ENCODE results near the gene PPP1R14B.

The PPP1R14B gene

DNA sequence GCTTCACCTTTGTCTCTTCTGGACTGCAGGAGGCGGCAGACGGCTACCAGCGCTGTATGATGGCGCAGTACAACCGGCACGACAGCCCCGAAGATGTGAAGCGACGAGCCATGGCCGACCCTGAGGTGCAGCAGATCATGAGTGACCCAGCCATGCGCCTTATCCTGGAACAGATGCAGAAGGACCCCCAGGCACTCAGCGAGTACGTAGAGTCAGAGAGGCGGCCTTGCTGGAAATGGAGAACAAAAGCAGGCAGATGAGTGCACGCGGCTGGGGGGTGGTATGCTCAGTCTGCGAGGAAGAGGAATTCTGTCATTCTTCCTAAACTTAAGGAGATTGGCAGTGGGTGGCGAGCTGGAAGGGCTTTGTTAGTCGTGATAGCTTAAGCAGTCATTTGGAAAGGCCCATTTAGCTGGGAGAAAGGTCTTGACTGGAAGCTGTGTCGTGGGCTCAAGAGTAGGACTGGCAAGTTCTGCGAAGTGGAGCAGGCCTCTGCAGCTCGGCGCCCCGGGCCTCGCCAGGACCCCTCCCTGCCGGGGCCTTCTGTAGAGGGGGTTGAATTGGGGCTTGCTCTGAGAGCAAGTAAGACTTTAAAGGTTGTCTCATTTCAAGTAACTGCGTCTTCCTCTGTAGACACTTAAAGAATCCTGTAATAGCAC lies 43.2 kb downstream of the PPP1R14B start:
- Histone ChIP-seq H3K4me3 (replicated peaks; ENCODE audit: low read depth, low read length) (no peak overlapping the region), H3K27me3 (replicated peaks; ENCODE audit: control insufficient read depth, insufficient read depth, low read length) (no peaks in the 10 kb centered on the region), H3K36me3 (ENCODE audit: control insufficient read depth, insufficient read depth, low read length) (peaks cover 28% of the 10 kb centered on the region)
- no peak for DNase-seq (ENCODE audit: extremely low read depth, insufficient read length)
- TF ChIP-seq, protein P1, sequence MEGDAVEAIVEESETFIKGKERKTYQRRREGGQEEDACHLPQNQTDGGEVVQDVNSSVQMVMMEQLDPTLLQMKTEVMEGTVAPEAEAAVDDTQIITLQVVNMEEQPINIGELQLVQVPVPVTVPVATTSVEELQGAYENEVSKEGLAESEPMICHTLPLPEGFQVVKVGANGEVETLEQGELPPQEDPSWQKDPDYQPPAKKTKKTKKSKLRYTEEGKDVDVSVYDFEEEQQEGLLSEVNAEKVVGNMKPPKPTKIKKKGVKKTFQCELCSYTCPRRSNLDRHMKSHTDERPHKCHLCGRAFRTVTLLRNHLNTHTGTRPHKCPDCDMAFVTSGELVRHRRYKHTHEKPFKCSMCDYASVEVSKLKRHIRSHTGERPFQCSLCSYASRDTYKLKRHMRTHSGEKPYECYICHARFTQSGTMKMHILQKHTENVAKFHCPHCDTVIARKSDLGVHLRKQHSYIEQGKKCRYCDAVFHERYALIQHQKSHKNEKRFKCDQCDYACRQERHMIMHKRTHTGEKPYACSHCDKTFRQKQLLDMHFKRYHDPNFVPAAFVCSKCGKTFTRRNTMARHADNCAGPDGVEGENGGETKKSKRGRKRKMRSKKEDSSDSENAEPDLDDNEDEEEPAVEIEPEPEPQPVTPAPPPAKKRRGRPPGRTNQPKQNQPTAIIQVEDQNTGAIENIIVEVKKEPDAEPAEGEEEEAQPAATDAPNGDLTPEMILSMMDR (IDR thresholded peaks at IDR 0.05; ENCODE audit: insufficient read depth, low read length, poor library complexity, severe bottlenecking): no peak

DNA sequence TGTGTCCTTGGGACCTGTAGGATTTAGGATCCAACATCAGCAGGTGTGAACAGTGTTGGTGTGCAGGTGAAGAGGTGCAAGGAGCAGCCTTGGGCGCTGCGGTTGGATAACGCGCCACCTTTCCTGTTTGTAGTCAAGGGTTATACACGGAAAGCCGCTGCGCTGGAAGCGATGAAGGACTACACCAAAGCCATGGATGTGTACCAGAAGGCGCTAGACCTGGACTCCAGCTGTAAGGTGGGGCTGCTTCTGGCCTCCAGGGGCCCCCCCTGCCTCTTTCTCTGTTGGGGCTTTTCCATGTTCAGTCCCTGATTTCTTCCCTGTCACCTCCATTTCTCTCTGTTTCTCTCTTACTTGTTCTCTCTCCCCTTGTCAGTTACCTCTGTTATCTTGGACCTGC lies 43.8 kb downstream of the PPP1R14B start:
- DNase-seq (ENCODE audit: extremely low read depth, insufficient read length): no peak
- TF ChIP-seq, protein P1 (IDR thresholded peaks at IDR 0.05; ENCODE audit: insufficient read depth, low read length, poor library complexity, severe bottlenecking): no peak
- Histone ChIP-seq H3K4me3 (replicated peaks; ENCODE audit: low read depth, low read length) (no peak overlapping the region), H3K27me3 (replicated peaks; ENCODE audit: control insufficient read depth, insufficient read depth, low read length) (no peaks in the 10 kb centered on the region), H3K36me3 (ENCODE audit: control insufficient read depth, insufficient read depth, low read length) (peaks cover 28% of the 10 kb centered on the region)

DNA sequence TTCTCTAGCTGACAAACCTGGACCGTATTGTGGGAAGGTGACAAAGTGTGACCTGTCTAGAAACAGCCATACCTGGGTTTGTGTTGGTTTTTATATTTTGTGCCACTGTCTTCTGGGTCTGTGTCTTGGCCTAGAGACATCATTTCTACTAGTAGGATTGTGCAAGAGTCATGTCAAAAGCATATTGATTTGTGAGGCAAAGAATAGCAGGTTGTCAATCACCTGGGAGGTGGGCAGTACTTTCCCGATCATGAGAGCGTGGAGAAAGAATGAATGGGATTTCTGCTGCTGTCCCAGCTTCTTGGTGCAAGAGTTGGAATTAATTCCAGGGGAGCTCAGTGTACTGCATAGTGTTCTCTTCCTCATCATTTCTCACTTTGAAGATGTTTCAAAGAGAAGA lies 45.2 kb downstream of the PPP1R14B start:
- Histone ChIP-seq H3K36me3 (ENCODE audit: control insufficient read depth, insufficient read depth, low read length) (peaks cover 37% of the 10 kb centered on the region), H3K27me3 (replicated peaks; ENCODE audit: control insufficient read depth, insufficient read depth, low read length) (no peaks in the 10 kb centered on the region), H3K4me3 (replicated peaks; ENCODE audit: low read depth, low read length) (no peak overlapping the region)
- no peak for DNase-seq (ENCODE audit: extremely low read depth, insufficient read length)
- TF ChIP-seq, protein P1 (IDR thresholded peaks at IDR 0.05; ENCODE audit: insufficient read depth, low read length, poor library complexity, severe bottlenecking): no peak

DNA sequence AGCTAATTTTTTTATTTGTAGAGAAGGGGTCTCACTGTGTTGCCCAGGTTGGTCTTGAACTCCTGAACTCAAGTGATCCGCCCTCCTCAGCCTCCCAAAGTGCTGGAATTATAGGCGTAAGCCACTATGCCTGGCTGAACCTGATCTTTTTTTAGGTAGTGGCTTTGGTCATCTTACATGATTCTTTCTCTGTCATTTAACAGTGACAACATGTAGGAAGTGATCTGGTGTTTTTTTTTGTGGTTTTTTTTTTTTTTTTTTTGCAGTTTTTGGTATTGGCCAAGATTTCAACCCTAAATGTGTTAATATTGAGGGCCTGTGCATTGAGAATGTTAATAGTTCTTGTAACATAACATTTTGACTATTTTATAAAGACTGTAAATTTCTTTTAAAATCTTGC lies 48.2 kb downstream of the PPP1R14B start:
- no peak overlapping the region for H3K4me3 ChIP-seq (replicated peaks; ENCODE audit: low read depth, low read length)
- peaks cover 45% of the 10 kb centered on the region for H3K36me3 ChIP-seq (ENCODE audit: control insufficient read depth, insufficient read depth, low read length)
- H3K27me3 ChIP-seq (replicated peaks; ENCODE audit: control insufficient read depth, insufficient read depth, low read length): no peaks in the 10 kb centered on the region
- TF ChIP-seq, protein P1 (IDR thresholded peaks at IDR 0.05; ENCODE audit: insufficient read depth, low read length, poor library complexity, severe bottlenecking): no peak
- no peak for DNase-seq (ENCODE audit: extremely low read depth, insufficient read length)

DNA sequence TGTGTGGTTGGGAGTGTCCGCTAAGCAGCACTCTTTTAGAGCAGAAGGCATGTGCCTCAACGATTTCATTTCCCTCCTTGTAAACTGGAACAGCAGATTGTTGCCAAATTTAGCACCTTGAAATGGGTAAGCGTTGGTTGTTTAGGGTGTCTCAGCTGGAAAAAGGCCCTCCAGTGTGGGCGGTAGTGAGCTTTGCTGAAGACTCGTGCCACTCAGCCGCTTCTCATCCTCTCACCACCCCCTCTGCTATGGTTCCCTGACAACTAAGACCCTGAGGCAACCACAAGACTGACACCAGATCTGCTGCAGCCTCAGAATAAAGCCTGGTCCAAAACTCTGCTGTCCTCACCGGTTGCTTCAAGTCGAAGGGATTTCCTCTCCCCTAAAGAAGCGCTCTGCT lies 50.1 kb downstream of the PPP1R14B start:
- Histone ChIP-seq H3K27me3 (replicated peaks; ENCODE audit: control insufficient read depth, insufficient read depth, low read length) (no peaks in the 10 kb centered on the region), H3K4me3 (replicated peaks; ENCODE audit: low read depth, low read length) (no peak overlapping the region), H3K36me3 (ENCODE audit: control insufficient read depth, insufficient read depth, low read length) (peaks cover 38% of the 10 kb centered on the region)
- TF ChIP-seq, protein P1 (IDR thresholded peaks at IDR 0.05; ENCODE audit: insufficient read depth, low read length, poor library complexity, severe bottlenecking): no peak
- no peak for DNase-seq (ENCODE audit: extremely low read depth, insufficient read length)
